Mucosa of descending colon (tissue), 3 donors: ENCODE results near the gene PRKCZ. TPM values are rescaled to one million over a fixed set of nuclear protein-coding genes. Genes with fewer than 3 reads are reported as not detected.

Experiments
- ATAC-seq: fragments of 200-7000 bp; cut with Tn5 transposase; one replicate; pipeline ENCODE4 v1.9.1; 2020; ENCODE audit warnings: mild to moderate bottlenecking, moderate library complexity
- DNase-seq, 3 donors: peaks; one replicate each; pipeline ENCODE4 v3.0.0-alpha.2; 2020
- H3K36me3 ChIP-seq: fragments of 200-600 bp; one replicate; pipeline ENCODE4 v1.8.0; 2021; ENCODE audit warnings: low read depth, mild to moderate bottlenecking
- H3K4me1 ChIP-seq: fragments of 200-600 bp; one replicate; pipeline ENCODE4 v1.8.0; 2021; ENCODE audit warnings: low read depth, mild to moderate bottlenecking
- H3K4me3 ChIP-seq: fragments of 200-600 bp; one replicate; pipeline ENCODE4 v1.8.0; 2021; ENCODE audit warnings: mild to moderate bottlenecking
- H3K9me3 ChIP-seq: fragments of 200-600 bp; one replicate; pipeline ENCODE4 v1.8.0; 2021; ENCODE audit warnings: mild to moderate bottlenecking
- CTCF ChIP-seq: fragments of 200-600 bp; IDR thresholded peaks from one replicate; pipeline ENCODE4 v1.8.0; 2022; ENCODE audit warnings: antibody characterized with exemption, mild to moderate bottlenecking
- intact Hi-C, 2 donors: fragments of 100-400 bp; cut with DNase I in 1 of 2; cut with micrococcal nuclease in 1 of 2; formaldehyde crosslinking; loops; one replicate each; pipeline versions ENCODE4 v1.11.0 to v1.11.1; 2022; cut with DNase I, micrococcal nuclease
- total RNA-seq, 3 donors: library from RNA; stranded (reverse); fragmentation: NEBNext Ultra II Directional in 2 of 3; extraction: Animal tissue kit (Norgen Biotek cat#: 25700) in 2 of 3; gene quantifications; one replicate each; pipeline versions ENCODE4 v1.2.1 to v1.2.4, GENCODE V29; 2021 to 2023
- donor health status: DM: no; HTN: no; CAD: no; lungs with moderate emphysema.
- donor health status: DM: no; HTN: no; CAD: no.
- donor health status: DM: no; HTN: yes; CAD: no.

The PRKCZ gene
- total RNA-seq, 3 donors from 2014 or later: 38.9 to 80.2 (median 53.7) TPM

DNA sequence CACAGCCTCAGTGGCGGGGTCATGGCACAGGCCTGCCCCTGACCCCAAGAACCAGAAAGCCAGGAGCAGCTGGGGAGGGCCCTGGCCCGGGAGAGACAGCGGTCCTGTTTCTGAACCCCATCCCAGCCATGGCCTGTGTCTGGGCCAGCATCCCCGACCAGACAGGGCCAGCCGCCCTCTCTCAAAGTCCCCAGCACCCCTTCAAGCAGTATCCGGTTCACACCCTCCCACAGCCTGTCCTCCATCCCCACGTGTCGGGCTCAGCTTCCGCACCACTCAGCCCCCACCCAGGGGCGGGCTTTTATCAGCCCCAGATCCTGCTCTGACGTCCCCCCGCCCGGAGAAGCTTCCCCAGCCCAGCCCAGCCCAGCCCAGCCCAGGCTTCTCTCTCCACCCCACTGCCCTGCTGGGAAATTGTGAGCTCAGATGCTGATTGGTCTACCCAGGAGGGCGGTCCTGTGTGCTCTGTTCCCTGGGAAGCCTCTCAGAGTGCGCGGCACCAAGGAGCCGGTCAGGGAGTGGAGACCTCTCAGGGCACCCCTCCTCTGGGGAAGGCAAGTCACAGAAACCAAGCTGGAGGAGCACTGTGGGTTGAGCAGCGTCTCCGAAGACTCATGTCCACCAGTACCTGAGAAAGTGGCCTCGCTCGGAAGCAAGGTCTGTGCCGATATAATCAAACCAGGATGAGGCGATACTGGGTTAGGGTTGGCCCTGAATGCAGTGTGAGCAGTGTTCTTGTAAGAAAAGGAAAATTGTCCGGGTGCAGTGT lies 149.0 kb downstream of the PRKCZ start:
- no peak for TF ChIP-seq CTCF
- ATAC-seq: peak; percentile 78
- intact Hi-C loops: loop anchor here in 1 of 2 donors (5.0 kb wide), 1 partner anchor 178 kb away; no protein-coding TSS in a partner anchor
- Histone ChIP-seq H3K4me1 (peaks cover 38% of the 10 kb centered on the region), H3K9me3 (no peaks in the 10 kb centered on the region), H3K36me3 (no peaks in the 10 kb centered on the region), H3K4me3 (peak overlapping the region; percentile 13)
- DNase-seq: peak; percentile 90 to 95 (median 91)

DNA sequence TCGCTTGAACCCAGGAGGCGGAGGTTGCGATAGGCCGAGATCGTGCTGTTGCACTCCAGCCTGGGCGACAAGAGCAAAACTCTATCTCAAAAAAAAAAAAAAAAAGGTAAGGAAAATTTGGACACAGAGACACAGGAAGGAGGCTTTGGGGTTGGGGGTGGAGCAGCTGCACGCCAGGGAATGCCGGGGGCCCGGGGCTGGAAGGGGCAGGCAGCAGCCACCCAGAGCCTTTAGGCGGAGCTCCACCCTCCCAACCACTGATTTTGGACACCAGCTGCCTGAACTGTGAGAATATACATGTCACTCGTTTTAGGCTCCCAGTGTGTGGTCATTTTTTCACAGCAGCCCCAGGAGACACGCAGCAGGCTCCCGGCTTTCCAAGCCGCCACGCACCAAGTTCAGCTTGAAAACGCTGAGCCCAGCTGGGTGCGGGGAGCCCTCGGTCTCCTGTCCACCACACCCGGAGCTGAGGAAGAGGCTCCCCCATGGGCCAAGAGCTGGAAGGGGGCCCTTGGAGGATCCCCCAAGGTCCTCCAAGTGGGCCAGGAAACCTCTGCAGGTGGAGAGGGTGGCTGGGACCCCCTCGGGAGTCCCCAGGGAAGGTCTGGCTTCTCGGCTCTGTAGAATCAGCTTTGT lies 150.2 kb downstream of the PRKCZ start:
- ATAC-seq (no peak), DNase-seq (peak in 1 of 3 donors; percentile 30)
- no peak for TF ChIP-seq CTCF
- Histone ChIP-seq H3K36me3 (no peaks in the 10 kb centered on the region), H3K4me1 (peaks cover 35% of the 10 kb centered on the region), H3K9me3 (no peaks in the 10 kb centered on the region), H3K4me3 (no peak overlapping the region)
- intact Hi-C loops: loop anchor here in 1 of 2 donors (10.0 kb wide), 1 partner anchor 114 kb away; no protein-coding TSS in a partner anchor

DNA sequence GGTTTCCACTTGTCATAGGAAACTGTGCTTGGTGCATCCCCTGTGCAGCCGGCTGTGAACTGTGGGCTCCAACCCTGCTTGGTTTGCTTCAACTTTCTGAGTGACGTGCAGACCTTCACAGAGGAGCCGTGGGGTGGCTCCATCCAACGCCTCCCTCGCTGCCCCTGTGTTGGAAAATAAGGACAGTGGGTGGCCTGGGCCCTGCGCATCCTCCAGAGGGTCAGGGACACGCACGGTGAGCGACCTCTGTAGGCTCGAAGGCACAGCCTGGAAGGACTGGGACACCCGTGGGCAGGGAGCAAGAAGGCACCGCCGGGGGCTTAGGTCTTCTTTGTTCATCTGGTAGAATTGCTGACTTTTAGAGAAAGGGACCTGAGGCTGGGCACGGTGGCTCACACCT lies 150.9 kb downstream of the PRKCZ start:
- ATAC-seq: no peak
- intact Hi-C loops: loop anchor here in 1 of 2 donors (10.0 kb wide), 1 partner anchor 114 kb away; no protein-coding TSS in a partner anchor
- no peak overlapping the region for H3K4me3 ChIP-seq
- no peak for TF ChIP-seq CTCF
- no peaks in the 10 kb centered on the region for H3K36me3 ChIP-seq
- DNase-seq: peak in 1 of 3 donors; percentile 35
- H3K4me1 ChIP-seq: peaks cover 35% of the 10 kb centered on the region
- H3K9me3 ChIP-seq: no peaks in the 10 kb centered on the region

GRCh38 chr1:2202008-2202575 lies 151.9 kb downstream of the PRKCZ start:
- H3K4me1 ChIP-seq: peaks cover 35% of the 10 kb centered on the region
- no peak for TF ChIP-seq CTCF
- intact Hi-C loops: loop anchor here in 1 of 2 donors (10.0 kb wide), 1 partner anchor 113 kb away; no protein-coding TSS in a partner anchor
- DNase-seq (peak in 1 of 3 donors; percentile 23), ATAC-seq (no peak)
- H3K9me3 ChIP-seq: no peaks in the 10 kb centered on the region
- no peak overlapping the region for H3K4me3 ChIP-seq
- no peaks in the 10 kb centered on the region for H3K36me3 ChIP-seq

- intact Hi-C loops: loop anchor here in 1 of 2 donors (10.0 kb wide), 1 partner anchor 112 kb away; no protein-coding TSS in a partner anchor
- ATAC-seq (no peak), DNase-seq (peak in 1 of 3 donors; percentile 48)
- Histone ChIP-seq H3K9me3 (no peaks in the 10 kb centered on the region), H3K4me1 (peaks cover 42% of the 10 kb centered on the region), H3K36me3 (no peaks in the 10 kb centered on the region), H3K4me3 (no peak overlapping the region)
- TF ChIP-seq CTCF: no peak
These were observed 152.8 kb downstream of the PRKCZ start for GRCh38 chr1:2202843-2203601.
